Tibial nerve (tissue), 4 donors: ENCODE measurements around the gene VAT1L. TPM values are rescaled to one million over a fixed set of nuclear protein-coding genes. Genes with fewer than 3 reads are reported as not detected.

ENCODE experiments used
- DNase-seq, 2 donors: peaks; one replicate each; pipeline ENCODE4 v3.0.0-alpha.2; 2019; ENCODE audit warnings: low spot score in 2 of 2
- H3K27ac ChIP-seq, 4 donors: fragments of 200-600 bp; sonication (generic) in 3 of 4; one replicate each; pipeline ENCODE4 v1.5.1; 2017 to 2019; ENCODE audit warnings: mild to moderate bottlenecking in 1 of 4
- H3K27me3 ChIP-seq, 2 donors: fragments of 200-600 bp; sonication (generic) in 1 of 2; one replicate each; pipeline versions ENCODE4 v1.5.1 to v1.6.0; 2017 to 2019
- H3K36me3 ChIP-seq, 3 donors: fragments of 200-600 bp; sonication (generic); one replicate each; pipeline ENCODE4 v1.5.1; 2018 to 2019
- H3K4me1 ChIP-seq, 4 donors: fragments of 200-600 bp; sonication (generic) in 3 of 4; one replicate each; pipeline ENCODE4 v1.5.1; 2017 to 2019
- H3K4me3 ChIP-seq, 4 donors: fragments of 200-600 bp; sonication (generic) in 3 of 4; one replicate each; pipeline ENCODE4 v1.5.1; 2017 to 2019; ENCODE audit warnings: mild to moderate bottlenecking in 1 of 4, moderate library complexity in 1 of 4
- H3K9me3 ChIP-seq, 4 donors: fragments of 200-600 bp; sonication (generic) in 3 of 4; one replicate each; pipeline ENCODE4 v1.5.1; 2017 to 2019
- EP300 ChIP-seq, 2 donors: sonication (generic); formaldehyde crosslinking; IDR thresholded peaks; one replicate each; pipeline ENCODE4 v1.6.1; 2017; ENCODE audit warnings: antibody characterized with exemption in 2 of 2, mild to moderate bottlenecking in 1 of 2
- POLR2A ChIP-seq, 2 donors: fragments of 450-650 bp; IDR thresholded peaks; one replicate each; pipeline ENCODE4 v1.6.1; 2017; ENCODE audit warnings: antibody characterized with exemption in 2 of 2, mild to moderate bottlenecking in 2 of 2, moderate library complexity in 2 of 2
- WGBS, 2 donors: methylation state at CpG; one replicate each; pipeline ENCODE4 v1.1.5; 2018; 5-methylcytosine and 5-hydroxymethylcytosine counted together
- total RNA-seq, 4 donors: library from RNA; depleted of rRNA; stranded (reverse); fragments of >200 nt; gene quantifications; one replicate each; pipeline ENCODE4 v1.1.0, GENCODE V29; 2016
- TF ChIP-seq, protein P1 (sequence below), 5 experiments: fragments of 200-600 bp in 3 of 5; fragments of 450-650 bp in 2 of 5; sonication (generic) in 3 of 5; IDR thresholded peaks; one replicate each; pipeline ENCODE4 v1.5.1; 2016 to 2019; ENCODE audit warnings: antibody characterized with exemption in 5 of 5, mild to moderate bottlenecking in 3 of 5, moderate library complexity in 2 of 5

Gene VAT1L
- total RNA-seq, 4 donors from 2014 or later, result 7.2 to 21.6 (median 19.5) TPM

DNA sequence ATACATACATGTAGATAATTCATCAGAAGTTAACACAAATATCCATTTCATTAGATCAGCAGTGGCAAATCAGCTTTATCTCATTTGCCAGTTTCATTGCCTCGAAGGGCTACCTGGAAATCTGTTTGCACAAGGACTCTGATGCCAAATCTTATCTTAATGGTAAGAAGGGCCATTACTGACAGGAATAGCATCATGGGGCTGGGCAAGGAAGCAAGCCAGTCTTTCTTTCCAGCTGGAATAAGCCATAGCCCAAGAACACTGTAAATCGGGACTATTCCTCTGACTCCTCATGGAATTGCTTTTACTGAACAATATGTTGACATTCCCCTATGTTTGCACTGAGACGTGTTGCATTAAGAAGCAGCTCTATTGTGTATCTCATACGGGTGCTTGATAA, 132.6 kb downstream of the VAT1L start:
- DNase-seq, result no peak
- Histone ChIP-seq H3K4me3 (no peak overlapping the region), H3K4me1 (no peaks in the 10 kb centered on the region), H3K9me3 (no peaks in the 10 kb centered on the region), H3K27ac (no peak overlapping the region), H3K27me3 (no peaks in the 10 kb centered on the region), H3K36me3 (no peaks in the 10 kb centered on the region)
- no peak for TF ChIP-seq EP300 (IDR thresholded peaks at IDR 0.05)
- no peak for TF ChIP-seq POLR2A (IDR thresholded peaks at IDR 0.05)
- TF ChIP-seq, protein P1, sequence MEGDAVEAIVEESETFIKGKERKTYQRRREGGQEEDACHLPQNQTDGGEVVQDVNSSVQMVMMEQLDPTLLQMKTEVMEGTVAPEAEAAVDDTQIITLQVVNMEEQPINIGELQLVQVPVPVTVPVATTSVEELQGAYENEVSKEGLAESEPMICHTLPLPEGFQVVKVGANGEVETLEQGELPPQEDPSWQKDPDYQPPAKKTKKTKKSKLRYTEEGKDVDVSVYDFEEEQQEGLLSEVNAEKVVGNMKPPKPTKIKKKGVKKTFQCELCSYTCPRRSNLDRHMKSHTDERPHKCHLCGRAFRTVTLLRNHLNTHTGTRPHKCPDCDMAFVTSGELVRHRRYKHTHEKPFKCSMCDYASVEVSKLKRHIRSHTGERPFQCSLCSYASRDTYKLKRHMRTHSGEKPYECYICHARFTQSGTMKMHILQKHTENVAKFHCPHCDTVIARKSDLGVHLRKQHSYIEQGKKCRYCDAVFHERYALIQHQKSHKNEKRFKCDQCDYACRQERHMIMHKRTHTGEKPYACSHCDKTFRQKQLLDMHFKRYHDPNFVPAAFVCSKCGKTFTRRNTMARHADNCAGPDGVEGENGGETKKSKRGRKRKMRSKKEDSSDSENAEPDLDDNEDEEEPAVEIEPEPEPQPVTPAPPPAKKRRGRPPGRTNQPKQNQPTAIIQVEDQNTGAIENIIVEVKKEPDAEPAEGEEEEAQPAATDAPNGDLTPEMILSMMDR (IDR thresholded peaks at IDR 0.05), result no peak
- WGBS, 2 donors, result 80 to 84% methylated on average over 4 of the region's 4 CpGs

DNA sequence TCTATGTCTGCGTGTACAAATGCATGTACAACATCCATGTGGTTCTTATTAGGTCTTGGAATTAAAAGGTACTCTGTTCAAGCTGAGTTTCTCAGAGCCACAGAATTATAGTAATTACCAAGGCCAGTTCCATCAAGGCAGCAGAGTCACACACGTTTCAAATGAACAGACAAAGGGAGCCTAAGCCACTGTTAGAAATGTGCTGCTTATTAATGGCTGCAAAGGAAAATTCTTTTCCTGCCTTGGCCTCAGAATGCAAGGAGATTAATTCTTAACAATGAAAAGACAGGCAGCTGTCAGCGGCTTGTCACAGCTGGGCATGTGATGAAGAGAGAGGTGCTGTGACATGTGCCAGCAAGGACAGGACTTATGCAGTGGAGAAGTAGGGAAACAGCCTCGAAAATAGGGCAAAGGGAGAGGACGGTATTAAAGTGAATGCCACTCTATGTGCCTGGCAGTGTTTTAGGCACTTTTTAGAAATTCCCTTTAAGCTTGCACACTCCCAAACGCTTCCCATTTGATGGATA, 133.9 kb downstream of the VAT1L start:
- no peaks in the 10 kb centered on the region for H3K9me3 ChIP-seq
- no peak overlapping the region for H3K4me3 ChIP-seq
- no peaks in the 10 kb centered on the region for H3K4me1 ChIP-seq
- 78 to 79% methylated on average over 6 of the region's 6 CpGs for WGBS, 2 donors
- no peaks in the 10 kb centered on the region for H3K36me3 ChIP-seq
- no peak for DNase-seq
- no peaks in the 10 kb centered on the region for H3K27me3 ChIP-seq
- H3K27ac ChIP-seq, result no peak overlapping the region
- TF ChIP-seq POLR2A (IDR thresholded peaks at IDR 0.05) (no peak), EP300 (IDR thresholded peaks at IDR 0.05) (no peak)
- TF ChIP-seq, protein P1 (IDR thresholded peaks at IDR 0.05), result no peak

DNA sequence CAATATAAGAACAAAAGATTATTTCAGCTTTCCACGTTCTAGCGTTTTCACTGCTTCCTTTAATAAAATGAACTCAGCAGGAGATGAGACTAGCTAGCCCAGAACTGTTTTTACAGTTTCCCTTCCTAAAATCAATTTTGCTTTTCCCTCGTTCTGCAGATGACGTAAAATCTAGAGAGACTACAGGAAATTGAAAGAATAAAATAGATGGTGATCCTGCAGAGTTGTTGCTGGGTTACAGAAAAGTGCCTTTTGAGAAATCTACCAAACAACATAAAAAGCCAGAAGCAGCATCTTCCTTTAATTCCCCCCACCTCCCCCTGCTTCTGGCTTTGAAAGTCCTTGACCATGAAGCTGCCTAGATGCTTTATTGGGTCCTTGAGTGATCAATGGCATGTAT, 137.2 kb downstream of the VAT1L start:
- 68 to 77% methylated on average over 4 of the region's 4 CpGs for WGBS, 2 donors
- H3K27me3 ChIP-seq, result no peaks in the 10 kb centered on the region
- no peaks in the 10 kb centered on the region for H3K36me3 ChIP-seq
- no peak for TF ChIP-seq EP300 (IDR thresholded peaks at IDR 0.05)
- no peak for TF ChIP-seq POLR2A (IDR thresholded peaks at IDR 0.05)
- TF ChIP-seq, protein P1 (IDR thresholded peaks at IDR 0.05), result no peak
- H3K9me3 ChIP-seq, result no peaks in the 10 kb centered on the region
- no peak for DNase-seq
- no peak overlapping the region for H3K4me3 ChIP-seq
- H3K4me1 ChIP-seq, result no peaks in the 10 kb centered on the region
- H3K27ac ChIP-seq, result no peak overlapping the region

DNA sequence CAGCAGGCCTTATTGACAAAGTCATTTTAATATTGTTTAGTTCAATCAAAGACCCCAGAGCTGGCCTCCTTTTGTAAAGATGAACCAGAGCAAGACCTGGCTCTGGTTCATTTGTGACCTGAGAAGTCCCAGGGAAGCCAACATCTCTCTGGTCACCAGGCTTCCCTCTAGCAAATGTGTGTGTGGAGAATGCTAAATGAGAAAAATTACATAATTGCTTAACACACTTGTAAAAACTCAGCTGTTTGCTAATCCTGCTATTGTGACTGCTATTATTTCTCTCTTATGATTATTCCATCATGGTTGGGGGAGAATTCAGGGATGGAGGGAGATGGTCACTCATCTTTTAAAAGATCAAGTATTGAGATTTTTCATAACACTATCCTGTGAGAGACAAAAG, 139.7 kb downstream of the VAT1L start:
- no peak for DNase-seq
- H3K36me3 ChIP-seq, result no peaks in the 10 kb centered on the region
- H3K4me1 ChIP-seq, result peaks cover 0 to 5% (median 0%) of the 10 kb centered on the region in 4 donors
- no peak overlapping the region for H3K27ac ChIP-seq
- H3K9me3 ChIP-seq, result no peaks in the 10 kb centered on the region
- no peak overlapping the region for H3K4me3 ChIP-seq
- TF ChIP-seq EP300 (IDR thresholded peaks at IDR 0.05) (no peak), POLR2A (IDR thresholded peaks at IDR 0.05) (no peak)
- TF ChIP-seq, protein P1 (IDR thresholded peaks at IDR 0.05), result no peak
- no peaks in the 10 kb centered on the region for H3K27me3 ChIP-seq

DNA sequence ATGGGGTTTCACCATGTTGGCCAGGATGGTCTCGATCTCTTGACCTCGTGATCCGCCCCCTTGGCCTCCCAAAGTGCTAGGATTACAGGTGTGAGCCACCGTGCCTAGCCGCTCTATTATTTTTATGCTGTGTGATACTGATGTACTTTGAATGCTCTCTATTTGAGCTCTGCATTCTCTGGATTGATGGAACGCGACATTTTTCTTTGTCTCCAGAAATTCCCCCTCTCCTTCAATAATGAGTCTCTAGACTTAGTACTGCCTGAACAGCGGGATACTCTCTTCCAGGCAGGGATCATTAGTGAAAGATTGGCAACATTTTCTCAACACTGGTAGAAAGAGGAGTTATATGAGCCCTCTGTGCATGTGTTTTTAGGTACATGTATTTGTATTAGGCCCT, 140.6 kb downstream of the VAT1L start:
- DNase-seq, result no peak
- H3K4me1 ChIP-seq, result peaks cover 0 to 5% (median 0%) of the 10 kb centered on the region in 4 donors
- H3K27me3 ChIP-seq, result no peaks in the 10 kb centered on the region
- no peak for TF ChIP-seq POLR2A (IDR thresholded peaks at IDR 0.05)
- no peak for TF ChIP-seq EP300 (IDR thresholded peaks at IDR 0.05)
- TF ChIP-seq, protein P1 (IDR thresholded peaks at IDR 0.05), result no peak
- no peak overlapping the region for H3K27ac ChIP-seq
- H3K36me3 ChIP-seq, result no peaks in the 10 kb centered on the region
- 89% methylated on average over 8 of the region's 8 CpGs for WGBS, 2 donors
- no peak overlapping the region for H3K4me3 ChIP-seq
- H3K9me3 ChIP-seq, result no peaks in the 10 kb centered on the region
